NCI-H2196 (cell line): Measurements from ENCODE around the gene AUTS2.
A peak's percentile ranks its signal among the peaks of the same experiment; 100 is the strongest.

Experiments
- DNase-seq: peaks from one replicate; lab custom pipeline; 2025; ENCODE audit not compliant: unreplicated experiment; lab: John Stamatoyannopoulos, UW

Gene AUTS2

DNA sequence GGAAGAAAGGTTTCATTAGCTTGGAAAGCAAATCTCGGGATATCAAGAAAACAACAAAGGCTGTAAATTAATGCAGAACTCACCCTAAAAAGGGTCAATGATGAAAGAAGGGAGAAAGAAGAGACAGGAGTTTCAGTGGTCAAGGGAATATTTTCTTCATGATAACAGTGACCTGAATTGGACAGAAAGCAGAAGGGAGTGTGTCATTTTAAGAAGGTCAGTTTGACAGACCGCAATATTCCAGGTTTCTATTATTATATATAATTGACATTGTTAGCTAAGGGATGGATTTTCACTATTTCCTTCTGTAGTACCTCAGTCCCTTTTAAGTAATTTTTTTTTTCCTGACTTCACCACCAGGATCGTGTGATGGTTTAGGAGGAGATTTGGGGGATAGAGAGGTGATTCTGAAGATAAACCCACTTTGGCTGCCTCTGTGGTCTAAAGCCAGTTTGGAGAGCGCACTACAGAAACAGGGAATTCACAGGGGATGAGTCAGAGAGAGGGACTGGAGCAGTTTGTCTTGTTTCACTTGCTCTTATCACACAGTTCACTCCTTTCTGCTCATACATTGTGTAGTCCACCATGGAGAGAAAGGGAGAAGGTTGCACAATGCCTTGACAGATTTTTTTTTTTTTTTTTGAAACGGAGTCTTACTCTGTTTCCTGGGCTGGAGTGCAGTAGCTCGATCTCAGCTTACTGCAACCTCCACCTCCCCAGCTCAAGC lies 417.9 kb downstream of the AUTS2 start:
- DNase-seq: no peak

DNA sequence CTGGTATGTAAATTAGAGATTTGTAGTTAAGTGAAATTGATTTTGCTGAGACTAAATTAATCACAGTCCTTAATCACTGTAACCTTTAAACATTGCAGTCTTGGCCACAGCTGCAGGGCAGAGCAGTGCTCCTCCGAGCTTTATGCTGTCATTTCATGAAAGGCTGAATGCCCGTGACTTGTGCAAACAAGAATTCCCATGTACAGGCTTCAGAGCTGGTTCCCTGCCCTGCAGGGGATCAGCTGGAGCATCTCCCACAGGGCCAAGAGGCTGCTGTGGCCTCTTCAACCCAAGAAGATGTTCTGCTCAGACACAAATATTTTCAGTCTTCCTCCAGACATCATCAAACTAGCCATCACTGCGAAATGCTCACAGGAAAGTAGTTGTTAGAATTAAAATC lies 419.1 kb downstream of the AUTS2 start:
- DNase-seq: no peak

DNA sequence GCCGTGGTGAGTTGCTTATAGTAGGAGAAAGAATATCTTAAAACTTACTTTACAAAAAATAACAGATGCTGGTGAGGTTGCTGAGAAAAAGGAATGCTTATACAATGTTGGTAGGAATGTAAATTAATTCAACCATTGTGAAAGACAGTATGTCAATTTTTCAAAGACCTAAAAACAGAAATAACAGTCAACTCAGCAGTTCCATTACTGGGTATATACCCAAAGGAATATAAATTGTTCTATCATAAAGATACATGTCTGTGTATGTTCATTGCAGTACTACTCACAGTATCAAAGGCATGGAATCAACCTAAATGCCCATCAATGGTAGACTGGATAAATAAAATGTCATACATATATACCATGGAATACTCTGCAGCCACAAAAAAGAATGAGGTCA lies 420.4 kb downstream of the AUTS2 start:
- no peak for DNase-seq

DNA sequence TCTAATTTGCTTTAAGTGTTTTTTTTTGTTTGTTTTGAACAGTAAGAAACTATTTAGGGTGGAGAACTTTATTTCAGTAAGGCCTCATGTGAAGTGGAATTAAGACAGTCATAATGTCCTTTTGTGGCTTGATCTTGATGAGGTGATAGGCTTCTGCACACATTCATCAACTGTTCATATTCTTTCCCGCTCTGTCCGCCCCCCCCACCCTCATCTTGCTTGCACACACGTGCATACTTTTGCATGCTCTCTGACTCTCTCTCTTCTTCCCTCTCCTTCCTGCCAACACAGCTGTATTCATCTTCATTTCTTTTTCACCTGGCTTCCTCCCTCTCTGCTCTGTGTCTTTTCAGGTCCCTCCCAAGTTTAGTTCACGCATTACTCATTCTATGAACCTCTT lies 429.6 kb downstream of the AUTS2 start:
- no peak for DNase-seq

DNA sequence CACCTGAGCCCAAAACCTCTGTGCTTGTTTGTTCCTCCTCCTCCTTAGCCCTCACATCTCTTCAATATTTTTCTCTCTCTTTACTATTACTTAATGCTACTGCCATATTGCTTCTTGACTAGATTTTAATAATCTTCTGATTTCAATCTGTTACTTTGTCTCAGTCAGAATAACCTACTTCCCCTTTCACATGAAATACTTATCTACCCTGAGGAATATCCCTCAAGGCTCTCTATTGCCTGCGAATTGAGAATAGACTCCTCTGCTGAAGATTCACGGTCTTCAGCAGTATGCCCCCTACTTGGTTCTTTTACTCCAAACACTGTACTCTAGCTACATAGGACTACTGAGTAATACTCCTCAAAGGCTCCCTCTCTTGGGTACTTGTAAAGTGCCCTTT lies 430.3 kb downstream of the AUTS2 start:
- no peak for DNase-seq

DNA sequence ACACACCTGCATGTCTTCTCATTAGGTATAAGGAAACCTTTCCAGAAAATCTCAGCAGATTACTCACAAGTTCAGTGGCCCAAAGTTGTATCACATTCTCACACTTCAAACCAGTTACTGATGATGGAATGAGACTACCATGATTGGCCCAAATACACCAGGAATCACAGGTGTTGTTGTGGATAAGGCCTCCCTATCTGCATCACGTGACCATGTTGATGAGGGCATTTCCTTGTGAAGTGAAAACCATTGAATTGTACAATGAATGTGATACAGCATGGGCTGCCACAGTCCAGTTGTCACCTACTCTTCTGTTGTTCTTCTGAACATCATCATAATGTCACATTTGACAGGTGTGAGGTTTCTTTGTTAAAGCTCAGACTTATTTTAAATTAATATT lies 431.7 kb downstream of the AUTS2 start:
- no peak for DNase-seq

DNA sequence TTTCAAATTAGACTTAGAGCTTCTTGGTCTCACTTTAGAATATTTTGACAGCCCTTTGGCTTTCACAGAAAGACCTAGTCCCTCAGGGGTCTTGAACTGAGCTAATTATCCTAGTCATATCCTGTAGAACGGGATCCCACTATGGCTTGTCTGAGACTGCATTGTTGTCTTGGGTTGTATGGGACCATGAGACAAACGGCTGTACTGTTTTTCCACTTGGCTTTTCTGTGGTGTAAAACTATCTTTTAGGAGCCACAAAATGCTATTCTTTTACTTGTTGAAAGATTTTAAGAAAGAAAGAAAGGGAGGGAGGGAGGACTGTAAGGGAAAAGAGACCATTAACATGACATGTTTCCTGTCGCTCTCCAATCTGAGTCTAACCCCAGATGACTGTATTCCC lies 432.5 kb downstream of the AUTS2 start:
- DNase-seq: no peak

DNA sequence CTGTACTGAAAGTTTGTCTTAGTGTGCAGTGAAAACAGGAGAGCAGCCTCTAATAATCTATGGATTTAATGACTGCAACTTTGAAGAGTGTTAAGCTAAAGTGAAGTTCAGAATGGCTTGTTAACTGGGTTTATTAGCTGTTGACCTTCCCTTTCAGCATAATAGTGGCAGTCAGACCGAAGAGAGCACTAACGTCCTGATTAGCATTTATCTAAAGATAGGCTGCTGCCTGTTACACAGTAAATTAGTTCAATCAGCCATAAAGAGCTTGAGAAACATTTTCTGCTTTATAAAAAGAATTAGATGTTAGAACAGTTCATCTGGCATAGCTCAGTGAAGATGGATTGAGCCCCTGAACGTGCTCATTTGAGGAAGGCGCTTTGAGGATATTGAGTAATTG lies 433.0 kb downstream of the AUTS2 start:
- DNase-seq: no peak

DNA sequence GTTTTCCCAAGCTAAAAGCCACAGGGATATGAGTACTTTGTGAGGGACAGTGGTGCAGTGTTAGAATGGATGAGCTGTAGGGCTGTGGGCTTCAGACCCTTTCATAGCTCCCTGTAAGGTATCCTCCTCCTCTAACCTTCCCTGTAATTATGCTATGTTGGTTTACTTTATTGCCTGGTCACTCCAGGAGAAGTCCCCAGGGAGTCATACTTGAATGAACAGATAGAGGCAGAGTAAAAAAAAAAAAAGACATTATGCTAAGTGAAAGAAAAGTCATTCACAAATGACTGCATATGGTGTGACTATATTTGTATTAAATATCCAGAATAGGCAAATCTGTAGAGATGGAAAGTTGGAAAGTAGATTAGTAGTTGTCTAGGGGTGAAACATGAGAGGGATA lies 434.4 kb downstream of the AUTS2 start:
- no peak for DNase-seq

DNA sequence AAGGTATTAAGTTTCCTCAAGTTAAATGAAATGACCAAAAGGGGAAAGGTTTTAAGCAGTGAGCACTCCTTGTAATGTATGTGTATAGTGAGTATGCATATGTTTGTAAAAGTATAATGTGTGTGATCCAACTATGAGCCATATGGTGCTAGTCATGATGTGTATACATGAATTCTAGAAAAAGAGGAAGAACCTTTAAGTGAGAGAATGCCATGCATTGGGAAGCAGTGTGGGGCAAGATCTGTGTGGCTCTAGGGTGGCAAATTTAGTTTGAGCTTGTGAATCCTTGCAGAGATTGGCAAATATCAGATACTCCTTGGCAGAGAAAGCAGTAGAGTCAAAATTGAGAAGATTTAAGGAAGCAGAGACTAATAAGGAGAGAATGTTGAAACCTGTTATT lies 435.0 kb downstream of the AUTS2 start:
- no peak for DNase-seq

DNA sequence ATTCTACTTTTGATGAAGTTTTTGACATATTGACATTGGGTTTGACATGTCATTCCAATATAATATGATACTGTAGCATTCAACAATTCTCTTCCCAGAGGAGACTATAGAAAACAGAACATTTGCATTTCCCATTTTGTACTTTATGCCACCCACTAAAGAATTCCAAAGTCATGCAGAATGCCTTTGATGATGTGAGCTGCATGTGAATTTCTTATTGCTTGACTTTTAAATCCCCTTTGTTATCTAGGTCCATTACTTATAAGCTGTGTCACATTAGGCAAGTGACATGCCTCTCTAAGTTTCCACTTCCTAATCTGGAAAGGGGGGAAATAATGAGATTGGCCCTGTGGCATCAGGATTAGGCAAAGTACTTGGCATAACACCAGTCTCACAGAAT lies 436.7 kb downstream of the AUTS2 start:
- DNase-seq: no peak

DNA sequence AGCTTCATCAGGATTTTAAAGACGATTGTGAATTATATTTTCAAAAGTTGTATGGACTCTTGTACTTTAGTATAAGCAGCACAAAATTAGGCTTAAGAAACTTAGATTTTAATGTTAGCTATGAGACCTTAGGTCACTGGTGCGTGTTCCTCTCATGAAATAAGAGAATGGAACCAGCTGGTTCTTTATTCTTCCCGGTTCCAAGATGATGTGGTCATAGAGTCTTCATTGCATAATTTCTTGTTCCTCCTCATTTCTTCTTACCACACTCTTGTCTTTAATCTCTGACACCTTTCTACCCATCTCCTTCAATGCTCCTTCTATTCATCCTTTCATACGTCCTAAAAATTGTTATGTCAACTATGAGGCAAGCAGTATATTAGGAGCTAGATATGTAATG lies 437.2 kb downstream of the AUTS2 start:
- no peak for DNase-seq

DNA sequence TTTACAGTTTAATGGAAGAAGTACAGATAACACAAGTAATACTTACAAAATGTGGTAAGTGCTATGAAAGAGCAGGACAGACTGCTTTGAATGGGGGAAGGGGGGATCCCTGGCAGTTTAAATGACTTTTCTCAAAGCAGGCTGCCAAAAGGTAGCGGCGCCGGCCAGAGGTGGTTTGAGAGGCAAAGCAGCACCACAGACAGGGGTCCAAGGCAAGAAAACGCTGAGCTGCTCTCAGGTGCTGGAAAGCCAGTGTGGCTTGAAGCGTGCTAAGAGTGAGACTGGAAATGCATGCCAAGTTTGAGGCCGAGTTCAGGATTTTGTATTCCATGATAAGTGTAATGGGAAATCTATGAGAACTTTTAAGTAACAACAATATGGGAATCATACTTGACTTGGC lies 437.7 kb downstream of the AUTS2 start:
- DNase-seq: no peak

DNA sequence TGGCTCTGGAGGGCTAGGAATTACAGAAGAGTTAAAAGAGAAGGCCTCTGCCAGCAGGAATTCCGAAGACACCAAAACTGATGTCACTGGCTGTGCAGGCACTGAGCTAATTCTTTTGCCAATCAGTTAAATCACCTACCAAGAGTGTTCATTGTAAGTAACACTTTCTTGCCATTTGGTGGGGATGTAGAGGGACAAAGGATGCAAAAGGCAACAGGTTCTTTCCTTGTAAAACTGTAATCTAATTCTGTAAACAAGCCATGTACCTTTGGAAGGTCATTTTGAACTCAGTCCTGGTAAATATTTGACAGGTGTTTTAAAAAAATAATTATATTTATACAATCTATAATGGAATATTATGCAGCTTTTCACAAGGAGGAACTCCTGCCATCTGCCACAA lies 438.4 kb downstream of the AUTS2 start:
- no peak for DNase-seq

DNA sequence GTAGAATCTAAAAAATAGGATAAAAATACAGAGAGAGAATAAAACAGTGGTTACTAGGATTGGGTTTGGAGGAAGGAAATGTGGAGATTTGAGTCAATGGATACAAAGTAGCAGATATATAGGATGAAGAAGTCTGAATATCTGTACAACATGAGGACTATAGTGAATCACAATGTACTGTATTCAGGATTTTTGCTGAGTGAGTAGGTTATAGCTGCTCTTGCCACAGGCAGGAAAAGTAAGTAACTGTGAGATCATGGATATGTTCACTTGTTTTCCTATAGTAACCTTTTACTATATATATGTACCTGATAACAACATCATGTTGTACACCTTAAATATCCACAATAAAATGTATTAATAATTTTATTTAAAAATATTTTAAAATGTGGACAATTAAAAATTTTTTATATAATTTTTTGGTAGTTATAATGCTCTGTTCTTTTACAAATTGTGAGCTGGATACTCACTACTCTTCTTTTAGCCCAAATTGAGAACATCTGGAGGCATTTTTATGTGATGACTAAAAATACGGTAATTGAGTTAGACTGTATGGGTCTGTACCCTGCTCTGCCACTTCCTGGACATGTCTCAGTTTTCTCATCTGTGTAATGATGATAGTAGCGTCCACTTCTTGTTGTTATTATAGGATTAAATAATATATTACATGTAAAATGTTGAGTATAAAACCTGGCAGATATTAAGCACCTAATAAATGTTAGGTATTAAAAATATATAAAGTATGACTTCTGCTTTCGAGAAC lies 439.1 kb downstream of the AUTS2 start:
- no peak for DNase-seq

DNA sequence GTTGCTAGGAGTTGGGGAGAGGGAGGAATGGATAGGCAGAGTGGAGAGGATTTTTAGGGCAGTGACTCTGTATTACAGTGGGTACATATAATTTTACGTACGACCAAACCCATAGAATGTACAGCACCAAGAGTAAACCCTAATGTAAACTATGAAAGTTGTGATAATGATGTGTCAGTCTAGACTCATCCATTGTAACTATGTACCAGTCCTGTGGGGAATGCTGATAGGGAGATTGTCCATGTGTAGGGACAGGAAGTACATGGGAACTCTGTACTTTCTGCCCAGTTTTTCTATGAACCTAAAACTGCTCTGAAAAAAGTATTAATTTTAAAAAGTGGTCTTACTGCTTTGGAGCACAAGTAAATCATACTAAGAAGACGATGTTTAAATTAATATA lies 441.8 kb downstream of the AUTS2 start:
- DNase-seq: no peak

DNA sequence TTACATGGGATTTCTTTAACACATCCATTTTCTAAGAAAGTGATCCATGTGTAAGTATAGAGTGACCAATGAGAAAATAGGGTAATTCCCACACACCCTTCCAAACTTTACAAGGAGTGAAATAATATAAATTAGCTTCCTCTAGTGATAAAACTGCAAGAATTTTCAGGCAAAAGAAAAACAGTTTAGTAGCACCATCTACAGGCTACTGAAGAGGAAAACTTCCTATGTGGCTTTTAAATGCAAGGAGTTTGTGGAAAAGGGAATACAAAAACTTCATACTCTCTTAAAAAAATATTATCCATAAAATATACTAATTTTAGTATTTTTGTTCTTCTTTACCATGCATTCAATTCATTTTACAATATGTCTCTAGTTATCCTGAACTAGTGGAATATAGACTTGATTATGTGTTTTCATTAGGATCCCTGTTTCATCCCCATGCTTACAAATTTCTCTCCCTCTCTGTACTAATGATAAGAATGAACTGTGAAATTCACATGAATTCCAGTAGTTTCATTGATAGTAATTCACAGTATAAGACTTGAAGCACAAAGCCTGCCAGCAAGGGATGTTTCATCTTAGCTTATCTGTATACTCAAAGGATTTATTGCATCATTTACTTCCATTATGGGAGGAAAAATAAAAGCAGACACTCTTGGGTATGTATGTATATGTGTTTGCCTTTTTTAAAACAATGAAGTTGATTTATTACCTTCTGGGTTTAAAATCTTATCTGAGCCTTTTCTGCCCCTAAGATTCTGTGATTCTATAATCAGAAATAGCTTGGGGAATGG lies 442.9 kb downstream of the AUTS2 start:
- DNase-seq: peak; percentile 52

DNA sequence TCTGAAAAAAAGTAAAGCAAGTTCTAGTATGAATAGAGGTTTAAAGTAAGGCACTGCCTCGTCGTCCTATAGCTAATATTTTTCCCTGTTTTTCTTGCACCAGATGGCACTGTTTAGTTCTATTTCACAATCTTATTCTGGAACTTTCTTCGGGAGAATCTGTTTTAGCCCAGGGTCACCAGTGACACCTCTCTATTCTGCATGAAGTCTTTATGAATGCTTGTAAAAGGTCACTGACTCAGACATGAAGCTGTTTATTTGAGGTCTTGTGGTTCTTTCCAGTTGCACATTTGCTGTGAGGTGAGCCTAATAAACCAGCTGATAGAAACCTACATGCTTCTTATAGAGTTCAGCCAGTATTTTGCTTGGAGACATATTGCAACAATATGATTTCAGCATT lies 444.3 kb downstream of the AUTS2 start:
- peak; percentile 29 for DNase-seq

DNA sequence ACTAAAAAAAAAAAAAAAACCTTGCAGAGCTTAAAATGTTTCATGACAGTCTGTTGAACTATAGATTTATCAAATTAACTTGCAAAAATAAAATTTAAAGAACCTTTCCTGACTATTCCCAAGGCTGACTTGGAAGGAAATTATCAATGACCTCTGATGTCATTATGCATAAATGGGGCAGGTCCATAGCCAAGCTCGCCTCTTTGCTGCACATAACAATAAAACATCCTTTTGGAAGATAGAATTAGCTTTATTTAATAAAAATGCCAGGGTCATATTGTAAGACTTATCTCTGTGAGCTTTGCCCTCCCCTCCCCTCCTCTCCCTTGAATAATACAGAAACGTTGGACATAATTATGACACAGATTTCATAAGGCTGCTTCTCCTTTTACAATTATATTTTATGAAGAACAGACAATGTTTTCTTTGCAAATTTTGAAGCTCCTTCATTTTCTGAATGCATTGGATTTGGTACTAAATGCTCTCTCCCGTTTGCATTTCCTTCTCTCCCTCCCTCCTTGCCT lies 444.8 kb downstream of the AUTS2 start:
- DNase-seq: no peak

DNA sequence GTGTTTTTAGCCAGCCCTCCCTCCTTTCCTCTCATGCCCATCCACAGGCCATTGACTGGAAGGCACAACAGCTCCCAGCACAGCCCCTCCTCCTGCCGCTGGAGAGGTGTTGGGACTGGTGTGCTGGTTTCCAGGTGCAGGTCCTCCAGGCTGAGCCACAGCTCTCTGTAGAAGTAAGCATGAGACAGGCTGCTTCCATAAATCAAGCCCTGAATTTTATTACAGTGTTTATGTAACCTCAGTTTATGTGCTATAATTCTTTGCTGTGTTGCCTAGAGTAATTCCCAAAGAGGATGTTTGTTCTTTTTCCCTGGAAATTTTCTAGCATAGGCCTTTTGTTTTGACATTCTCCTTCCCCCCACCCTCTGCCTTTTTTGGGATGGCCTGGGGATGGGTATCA lies 445.8 kb downstream of the AUTS2 start:
- peak; percentile 19 for DNase-seq

DNA sequence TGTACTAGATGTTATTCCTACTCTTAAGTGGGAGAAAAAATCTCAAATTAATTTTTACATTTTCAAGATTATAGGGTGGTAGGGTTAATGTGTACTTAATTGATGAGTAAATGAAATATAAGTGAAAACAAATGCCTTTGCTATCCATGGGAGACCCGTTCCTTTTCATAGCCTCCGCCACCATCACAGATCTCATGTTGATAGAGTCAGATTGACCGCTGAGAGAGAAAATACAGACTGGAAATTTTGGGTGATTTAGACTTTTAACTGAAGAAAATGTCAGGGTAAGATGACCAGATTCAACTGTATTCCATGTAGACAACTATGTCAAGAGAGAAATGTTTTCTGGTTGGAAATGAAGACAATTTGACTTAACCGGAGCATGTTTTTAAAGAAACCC lies 446.2 kb downstream of the AUTS2 start:
- no peak for DNase-seq

DNA sequence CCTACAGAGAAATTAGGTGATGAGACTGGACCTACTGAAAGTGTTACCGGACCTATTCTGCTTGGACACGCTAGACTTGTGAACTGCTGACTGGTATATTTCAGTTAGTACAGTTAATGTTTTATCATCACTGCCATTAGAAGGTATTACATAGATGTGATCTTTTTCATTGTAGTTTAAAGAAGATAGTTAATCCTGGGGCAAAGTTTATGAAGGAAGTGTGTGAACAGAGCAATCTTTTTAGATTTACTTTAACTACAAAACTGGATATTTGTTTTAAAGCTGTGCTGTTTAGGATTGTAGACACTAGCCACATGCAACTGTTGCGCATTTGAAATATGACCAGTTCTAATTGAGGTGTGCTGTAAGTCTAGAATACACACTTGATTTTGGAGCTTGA lies 446.7 kb downstream of the AUTS2 start:
- DNase-seq: no peak
